ENCODE results near the gene EARS2.
"Not testable (repeated sequence)": the region's sequence is repeated elsewhere in the genome, so short reads cannot be mapped to it uniquely, and the experiment has no call there.

The EARS2 gene

GRCh38 chr16:23523876-23524385 lies 33.2 kb downstream of the EARS2 start:
- no peak for DNase-seq

- DNase-seq: no peak
These were observed 33.8 kb downstream of the EARS2 start for GRCh38 chr16:23523321-23523720.

- no peak for DNase-seq
These were observed 35.2 kb downstream of the EARS2 start for GRCh38 chr16:23521965-23522364.

- no peak for DNase-seq
These were observed 36.0 kb downstream of the EARS2 start for GRCh38 chr16:23521037-23521743.

GRCh38 chr16:23520500-23520899 lies 36.6 kb downstream of the EARS2 start:
- DNase-seq: no peak

- DNase-seq: no peak
These were observed 37.9 kb downstream of the EARS2 start for GRCh38 chr16:23519282-23519681.

GRCh38 chr16:23518435-23518891 lies 38.7 kb downstream of the EARS2 start:
- no peak for DNase-seq

- no peak for DNase-seq
These were observed 40.6 kb downstream of the EARS2 start for GRCh38 chr16:23516366-23517137.

GRCh38 chr16:23515881-23516280 lies 41.3 kb downstream of the EARS2 start:
- DNase-seq: no peak

GRCh38 chr16:23514381-23515152 lies 42.6 kb downstream of the EARS2 start:
- peak in 1 of 5 donors; percentile 63 for DNase-seq

GRCh38 chr16:23512168-23512695 lies 44.9 kb downstream of the EARS2 start:
- DNase-seq: no peak

GRCh38 chr16:23511731-23512130 lies 45.4 kb downstream of the EARS2 start:
- DNase-seq: no peak

GRCh38 chr16:23510915-23511270 lies 46.3 kb downstream of the EARS2 start:
- DNase-seq: not testable (repeated sequence)

- DNase-seq: peak; percentile 66 to 81 (median 69)
These were observed 46.8 kb downstream of the EARS2 start, which contains the start of gene GGA2 for GRCh38 chr16:23510164-23510914. Gene GGA2 (minus strand): TSS chr16:23510494. CDS start chr16:23510411, 83 bp downstream.

- DNase-seq: peak in 4 of 5 donors; percentile 16 to 41 (median 22)
These were observed 47.4 kb downstream of the EARS2 start for GRCh38 chr16:23509782-23510163.

- no peak for DNase-seq
These were observed 47.8 kb downstream of the EARS2 start for GRCh38 chr16:23509441-23509754.

- DNase-seq: no peak
These were observed 48.3 kb downstream of the EARS2 start for GRCh38 chr16:23508589-23509440.

GRCh38 chr16:23506606-23506994 lies 50.5 kb downstream of the EARS2 start:
- DNase-seq: no peak

- no peak for DNase-seq
These were observed 51.2 kb downstream of the EARS2 start for GRCh38 chr16:23505671-23506605.

- DNase-seq: no peak
These were observed 51.9 kb downstream of the EARS2 start for GRCh38 chr16:23505180-23505665.

All from T-helper 1 cell (primary cell).